Stimulated activated effector memory CD8-positive, alpha-beta T cell treated with anti-CD3 and anti-CD28 coated beads, Interleukin-12 subunit alpha, Interleukin-12 subunit beta, amount 100 ng/mL, for 72 hours (primary cell): Measurements from ENCODE around the gene TRIM23.
"Not testable (repeated sequence)": the region's sequence is repeated elsewhere in the genome, so short reads cannot be mapped to it uniquely, and the experiment has no call there.

ENCODE experiments used
- ATAC-seq: fragments of 150-1000 bp; cut with Tn5 transposase; 2 replicates; pipeline ENCODE4 v1.10.0; 2021
- DNase-seq, 2 donors: peaks; one replicate each; pipeline ENCODE4 v3.0.0; 2021 to 2022; ENCODE audit warnings: low spot score in 2 of 2
- H3K27ac Mint-ChIP-seq: one replicate; pipeline ENCODE4 v1.8.0; 2022; ENCODE audit warnings: mild to moderate bottlenecking, mixed read lengths
- H3K36me3 Mint-ChIP-seq: one replicate; pipeline ENCODE4 v1.8.0; 2022; ENCODE audit warnings: mild to moderate bottlenecking, mixed read lengths
- H3K4me1 Mint-ChIP-seq: one replicate; pipeline ENCODE4 v1.8.0; 2022; ENCODE audit warnings: mixed read lengths
- H3K4me3 Mint-ChIP-seq: one replicate; pipeline ENCODE4 v1.8.0; 2022; ENCODE audit warnings: mild to moderate bottlenecking, mixed read lengths
- H3K9me3 Mint-ChIP-seq: one replicate; pipeline ENCODE4 v1.8.0; 2022; ENCODE audit warnings: mixed read lengths

TRIM23 gene

GRCh38 chr5:65624025-65624570 lies at the start of gene TRIM23:
Gene TRIM23, minus strand, starts transcription at chr5:65624333. Its CDS starts 59 bp downstream, at chr5:65624274.
- Mint-ChIP-seq H3K27ac (peak within 1 kb of the TSS; percentile 97), H3K36me3 (peaks cover 57% of the 10 kb centered on the region), H3K9me3 (no peaks in the 10 kb centered on the region), H3K4me3 (peak within 1 kb of the TSS; percentile 90), H3K4me1 (peaks cover 25% of the 10 kb centered on the region)
- ATAC-seq = peak; percentile 98
- peak; percentile 77 to 93 for DNase-seq

- ATAC-seq = no peak
- DNase-seq = no peak
- H3K9me3 Mint-ChIP-seq = no peaks in the 10 kb centered on the region
- H3K4me1 Mint-ChIP-seq = peaks cover 6% of the 10 kb centered on the region
- H3K4me3 Mint-ChIP-seq = no peak overlapping the region
- H3K36me3 Mint-ChIP-seq = peaks cover 74% of the 10 kb centered on the region
- peak overlapping the region; percentile 50 for H3K27ac Mint-ChIP-seq
Measured at GRCh38 chr5:65672796-65673195, 48.7 kb upstream of the TRIM23 start.

DNA sequence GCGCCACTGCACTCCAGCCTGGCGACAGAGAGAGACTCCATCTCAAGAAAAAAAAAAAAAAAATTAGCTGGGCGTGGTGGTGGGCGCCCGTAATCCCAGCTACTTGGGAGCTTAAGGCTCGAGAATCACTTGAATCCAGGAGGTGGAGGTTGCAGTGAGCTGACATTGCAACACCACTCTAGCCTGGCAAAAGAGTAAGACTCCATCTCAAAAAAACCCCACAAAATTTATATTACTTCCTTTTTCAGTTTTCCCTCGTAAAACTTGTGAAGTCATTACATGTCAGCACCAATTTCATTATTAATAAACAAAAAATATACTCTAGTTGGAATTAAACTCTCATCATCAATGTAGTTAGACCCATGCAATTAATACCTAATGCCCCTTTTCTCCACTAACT lies 44.6 kb upstream of the TRIM23 start:
- H3K36me3 Mint-ChIP-seq = peaks cover 64% of the 10 kb centered on the region
- ATAC-seq (no peak), DNase-seq (no peak)
- H3K9me3 Mint-ChIP-seq = no peaks in the 10 kb centered on the region
- no peak overlapping the region for H3K4me3 Mint-ChIP-seq
- no peaks in the 10 kb centered on the region for H3K4me1 Mint-ChIP-seq
- H3K27ac Mint-ChIP-seq = no peak overlapping the region

- H3K36me3 Mint-ChIP-seq = peaks cover 72% of the 10 kb centered on the region
Measured at GRCh38 chr5:65663804-65664521, 39.8 kb upstream of the TRIM23 start.

DNA sequence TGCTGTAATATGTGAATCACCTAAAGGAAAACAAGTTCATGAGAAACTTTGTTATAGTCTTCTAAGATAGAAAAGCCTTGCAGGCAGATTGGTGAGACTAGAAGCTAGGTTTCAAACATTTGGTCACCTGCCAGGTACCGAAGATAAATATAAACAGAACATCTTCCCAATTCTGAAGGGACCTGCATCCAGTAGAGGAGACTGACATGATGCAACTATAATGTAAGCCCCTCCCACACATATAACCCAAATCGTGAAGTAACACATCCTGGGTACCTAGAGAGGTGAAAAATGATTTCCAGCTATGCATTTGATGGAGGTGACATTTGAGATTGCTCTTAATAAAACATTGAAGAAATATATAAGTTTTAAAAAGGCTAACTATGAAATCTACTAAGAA lies 30.6 kb upstream of the TRIM23 start:
- H3K4me3 Mint-ChIP-seq = no peak overlapping the region
- no peaks in the 10 kb centered on the region for H3K9me3 Mint-ChIP-seq
- peaks cover 65% of the 10 kb centered on the region for H3K36me3 Mint-ChIP-seq
- DNase-seq (no peak), ATAC-seq (no peak)
- no peak overlapping the region for H3K27ac Mint-ChIP-seq
- H3K4me1 Mint-ChIP-seq = no peaks in the 10 kb centered on the region

More at GRCh38 chr5:65663804-65664521, 39.8 kb upstream of the TRIM23 start:
- no peak overlapping the region for H3K4me3 Mint-ChIP-seq
- H3K9me3 Mint-ChIP-seq = no peaks in the 10 kb centered on the region
- DNase-seq = no peak
- H3K27ac Mint-ChIP-seq = peak overlapping the region; percentile 76
- H3K4me1 Mint-ChIP-seq = no peaks in the 10 kb centered on the region
- no peak for ATAC-seq

DNA sequence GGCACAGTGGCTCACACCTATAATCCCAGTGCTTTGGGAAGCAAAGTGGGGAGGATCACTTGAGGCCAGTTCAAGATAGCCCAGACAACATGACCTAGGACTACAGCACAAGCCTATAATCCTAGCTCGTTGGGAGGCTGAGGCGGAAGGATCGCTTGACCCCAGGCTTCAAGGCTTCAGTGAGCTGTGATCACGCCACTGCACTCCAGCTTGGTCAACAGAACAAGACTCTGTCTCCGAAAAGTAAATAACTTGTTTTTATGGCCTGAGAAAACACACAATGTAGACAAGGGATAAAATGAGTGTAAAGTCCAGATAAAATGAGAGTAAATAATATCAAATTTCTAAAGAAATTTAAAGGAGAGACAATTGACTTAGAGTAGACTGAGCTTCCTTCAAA lies 27.0 kb upstream of the TRIM23 start:
- Mint-ChIP-seq H3K9me3 (no peaks in the 10 kb centered on the region), H3K4me1 (no peaks in the 10 kb centered on the region), H3K4me3 (no peak overlapping the region), H3K27ac (no peak overlapping the region), H3K36me3 (peaks cover 81% of the 10 kb centered on the region)
- ATAC-seq = no peak
- no peak for DNase-seq

GRCh38 chr5:65647941-65648340 lies 23.8 kb upstream of the TRIM23 start:
- no peak for DNase-seq
- H3K4me1 Mint-ChIP-seq = no peaks in the 10 kb centered on the region
- H3K36me3 Mint-ChIP-seq = peaks cover 70% of the 10 kb centered on the region
- peak overlapping the region; percentile 4 for H3K27ac Mint-ChIP-seq
- no peaks in the 10 kb centered on the region for H3K9me3 Mint-ChIP-seq
- no peak overlapping the region for H3K4me3 Mint-ChIP-seq
- no peak for ATAC-seq

- no peak overlapping the region for H3K27ac Mint-ChIP-seq
- peaks cover 68% of the 10 kb centered on the region for H3K36me3 Mint-ChIP-seq
- H3K9me3 Mint-ChIP-seq = no peaks in the 10 kb centered on the region
- no peak overlapping the region for H3K4me3 Mint-ChIP-seq
- DNase-seq (no peak), ATAC-seq (no peak)
- H3K4me1 Mint-ChIP-seq = no peaks in the 10 kb centered on the region
Measured at GRCh38 chr5:65646938-65647337, 22.8 kb upstream of the TRIM23 start.

DNA sequence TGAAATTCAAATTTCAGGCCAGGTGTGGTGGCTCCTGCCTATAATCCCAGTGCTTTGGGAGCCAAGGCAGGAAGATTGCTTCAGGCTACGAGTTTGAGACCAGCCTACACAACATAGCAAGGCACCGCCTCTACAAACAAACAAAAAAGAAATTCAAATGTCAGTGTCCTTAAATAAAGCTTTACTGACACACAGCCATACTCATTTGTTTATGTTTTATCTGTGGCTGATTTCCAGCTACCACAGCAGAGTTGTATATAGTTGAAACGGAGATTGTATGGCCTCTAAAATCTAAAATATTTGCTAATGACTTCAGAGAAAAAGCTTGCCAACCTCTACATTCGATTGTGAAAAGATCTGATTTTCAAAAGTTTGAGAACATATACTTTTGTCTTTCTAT lies 16.1 kb upstream of the TRIM23 start:
- Mint-ChIP-seq H3K4me1 (no peaks in the 10 kb centered on the region), H3K27ac (no peak overlapping the region), H3K9me3 (no peaks in the 10 kb centered on the region), H3K36me3 (peaks cover 76% of the 10 kb centered on the region), H3K4me3 (no peak overlapping the region)
- no peak for DNase-seq
- no peak for ATAC-seq

DNA sequence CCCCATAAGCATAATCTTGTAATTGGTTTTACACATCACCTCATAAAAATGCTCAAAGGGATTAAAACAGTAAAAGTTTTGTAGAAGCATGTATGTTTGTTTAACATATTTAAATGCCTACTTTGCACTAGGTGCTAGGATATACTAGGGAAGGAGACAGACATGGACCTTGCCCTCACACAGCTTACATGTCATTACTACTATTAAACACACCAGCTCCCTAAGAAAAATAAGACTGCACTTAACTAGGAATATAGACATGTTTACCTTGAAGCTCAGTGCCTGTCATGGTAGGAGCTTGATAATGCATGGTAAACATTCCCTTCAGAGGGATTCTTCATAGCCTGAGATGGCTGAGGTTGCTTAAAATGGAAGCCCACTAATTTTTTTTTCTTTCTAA lies 6.8 kb upstream of the TRIM23 start:
- H3K4me3 Mint-ChIP-seq = no peak overlapping the region
- no peak overlapping the region for H3K27ac Mint-ChIP-seq
- ATAC-seq (no peak), DNase-seq (no peak)
- peaks cover 3% of the 10 kb centered on the region for H3K4me1 Mint-ChIP-seq
- H3K9me3 Mint-ChIP-seq = no peaks in the 10 kb centered on the region
- peaks cover 51% of the 10 kb centered on the region for H3K36me3 Mint-ChIP-seq

DNA sequence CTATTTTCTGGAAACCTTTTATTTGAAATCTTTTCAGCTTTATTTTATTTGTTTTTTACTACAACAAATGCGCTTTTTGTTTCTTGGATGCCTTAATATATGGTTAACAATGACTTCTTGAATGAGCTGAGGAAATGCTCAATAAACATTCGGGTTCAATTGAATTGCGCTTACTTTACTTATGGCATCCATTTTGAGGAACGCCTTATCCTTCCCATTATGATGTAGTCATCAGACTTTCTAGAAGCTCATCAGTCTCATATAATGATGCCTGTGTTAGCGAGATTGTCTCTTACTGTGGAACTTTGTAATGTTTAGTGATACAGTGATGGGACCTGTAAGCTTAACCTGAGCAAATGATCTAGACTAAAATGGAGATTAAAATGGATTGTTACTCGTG lies 1.6 kb upstream of the TRIM23 start:
- H3K4me1 Mint-ChIP-seq = peaks cover 22% of the 10 kb centered on the region

GRCh38 chr5:65624571-65625555 lies 730 bp upstream of the TRIM23 start, which contains the start of the genes SHLD3 and TRAPPC13:
Gene SHLD3, plus strand, starts transcription at chr5:65625027. Its CDS starts 4,561 bp downstream, at chr5:65629588.
Gene TRAPPC13, plus strand, starts transcription at chr5:65625027. Its CDS starts 34 bp downstream, at chr5:65625061.
- Mint-ChIP-seq H3K36me3 (peaks cover 58% of the 10 kb centered on the region), H3K9me3 (no peaks in the 10 kb centered on the region), H3K4me3 (peak within 1 kb of the TSS; percentile 90), H3K4me1 (peaks cover 22% of the 10 kb centered on the region), H3K27ac (peak within 1 kb of the TSS; percentile 97)
- ATAC-seq = peak; percentile 87
- DNase-seq = peak; percentile 52 to 86

More for the DNA sequence above, 1.6 kb upstream of the TRIM23 start:
- H3K27ac Mint-ChIP-seq = peak overlapping the region; percentile 97
- no peaks in the 10 kb centered on the region for H3K9me3 Mint-ChIP-seq
- DNase-seq = no peak
- H3K4me3 Mint-ChIP-seq = peak overlapping the region; percentile 90
- ATAC-seq = no peak
- H3K36me3 Mint-ChIP-seq = peaks cover 60% of the 10 kb centered on the region

DNA sequence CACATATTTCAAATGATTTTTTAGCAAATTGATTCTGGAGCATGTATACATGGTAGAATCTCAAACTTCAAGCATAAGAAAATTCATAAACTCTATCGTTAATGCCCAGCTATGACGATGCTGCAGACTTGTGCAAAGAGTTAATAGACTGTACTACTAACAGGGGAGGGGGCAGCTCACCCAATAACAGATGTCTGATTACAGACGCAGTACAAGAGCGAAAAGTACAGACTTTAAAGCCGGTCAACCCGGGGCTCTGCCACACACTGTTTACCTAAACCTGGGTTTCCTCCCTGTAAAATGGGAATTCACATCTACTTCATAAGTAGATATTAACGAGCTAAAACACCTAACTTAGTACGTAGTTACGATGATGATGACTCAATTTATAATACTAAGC lies 651 bp downstream of the TRIM23 start:
- Mint-ChIP-seq H3K9me3 (no peaks in the 10 kb centered on the region), H3K27ac (peak overlapping the region; percentile 97), H3K4me1 (peaks cover 29% of the 10 kb centered on the region), H3K4me3 (peak overlapping the region; percentile 90), H3K36me3 (peaks cover 51% of the 10 kb centered on the region)
- ATAC-seq (no peak), DNase-seq (no peak)

GRCh38 chr5:65621961-65622360 lies 2.2 kb downstream of the TRIM23 start:
- H3K27ac Mint-ChIP-seq, ATAC-seq, DNase-seq, H3K9me3 Mint-ChIP-seq: not testable (repeated sequence)
- Mint-ChIP-seq H3K4me1 (peaks cover 29% of the 10 kb centered on the region), H3K36me3 (peaks cover 53% of the 10 kb centered on the region), H3K4me3 (peak overlapping the region; percentile 90)

- ATAC-seq = no peak
- peaks cover 22% of the 10 kb centered on the region for H3K4me1 Mint-ChIP-seq
- H3K27ac Mint-ChIP-seq = no peak overlapping the region
- no peaks in the 10 kb centered on the region for H3K9me3 Mint-ChIP-seq
- H3K36me3 Mint-ChIP-seq = peaks cover 63% of the 10 kb centered on the region
- DNase-seq = no peak
- no peak overlapping the region for H3K4me3 Mint-ChIP-seq
Measured at GRCh38 chr5:65620021-65620420, 4.1 kb downstream of the TRIM23 start.
